ENCODE measurements around the gene ASRGL1.

DNA sequence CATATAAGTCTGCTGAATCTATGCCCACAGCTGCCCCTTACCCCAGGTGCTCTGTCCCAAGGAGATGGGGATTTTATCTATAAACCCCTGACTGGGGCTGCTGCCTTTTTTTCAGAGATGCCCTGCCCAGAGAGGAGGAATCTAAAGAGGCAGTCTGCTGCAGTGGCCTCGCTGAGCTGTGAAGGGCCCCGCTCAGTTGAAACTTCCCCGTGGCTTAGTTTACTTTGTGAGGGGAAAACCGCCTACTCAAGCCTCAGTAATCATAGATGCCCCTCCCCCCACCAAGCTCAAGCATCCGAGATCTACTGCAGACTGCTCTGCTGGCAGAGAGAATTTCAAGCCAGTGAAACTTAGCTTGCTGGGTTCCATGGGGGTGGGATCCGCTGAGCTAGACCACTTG lies 31.0 kb upstream of the ASRGL1 start:
- TF ChIP-seq, protein P1, sequence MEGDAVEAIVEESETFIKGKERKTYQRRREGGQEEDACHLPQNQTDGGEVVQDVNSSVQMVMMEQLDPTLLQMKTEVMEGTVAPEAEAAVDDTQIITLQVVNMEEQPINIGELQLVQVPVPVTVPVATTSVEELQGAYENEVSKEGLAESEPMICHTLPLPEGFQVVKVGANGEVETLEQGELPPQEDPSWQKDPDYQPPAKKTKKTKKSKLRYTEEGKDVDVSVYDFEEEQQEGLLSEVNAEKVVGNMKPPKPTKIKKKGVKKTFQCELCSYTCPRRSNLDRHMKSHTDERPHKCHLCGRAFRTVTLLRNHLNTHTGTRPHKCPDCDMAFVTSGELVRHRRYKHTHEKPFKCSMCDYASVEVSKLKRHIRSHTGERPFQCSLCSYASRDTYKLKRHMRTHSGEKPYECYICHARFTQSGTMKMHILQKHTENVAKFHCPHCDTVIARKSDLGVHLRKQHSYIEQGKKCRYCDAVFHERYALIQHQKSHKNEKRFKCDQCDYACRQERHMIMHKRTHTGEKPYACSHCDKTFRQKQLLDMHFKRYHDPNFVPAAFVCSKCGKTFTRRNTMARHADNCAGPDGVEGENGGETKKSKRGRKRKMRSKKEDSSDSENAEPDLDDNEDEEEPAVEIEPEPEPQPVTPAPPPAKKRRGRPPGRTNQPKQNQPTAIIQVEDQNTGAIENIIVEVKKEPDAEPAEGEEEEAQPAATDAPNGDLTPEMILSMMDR (IDR thresholded peaks at IDR 0.05) = no peak
- TF ChIP-seq POLR2AphosphoS5 (IDR thresholded peaks at IDR 0.05) = no peak

All from gastroesophageal sphincter (tissue), 3 donors.